Measurements from ENCODE around the gene TNPO3. TPM values are rescaled to one million over a fixed set of nuclear protein-coding genes. Genes with fewer than 3 reads are reported as not detected.

TNPO3 gene
- total and polyA plus RNA-seq, 10 of the 15 experiments (the other 5 are each of a cell fraction or from before 2014, with no cell fraction given), result 17.6 to 91.8 (median 65.9) TPM

DNA sequence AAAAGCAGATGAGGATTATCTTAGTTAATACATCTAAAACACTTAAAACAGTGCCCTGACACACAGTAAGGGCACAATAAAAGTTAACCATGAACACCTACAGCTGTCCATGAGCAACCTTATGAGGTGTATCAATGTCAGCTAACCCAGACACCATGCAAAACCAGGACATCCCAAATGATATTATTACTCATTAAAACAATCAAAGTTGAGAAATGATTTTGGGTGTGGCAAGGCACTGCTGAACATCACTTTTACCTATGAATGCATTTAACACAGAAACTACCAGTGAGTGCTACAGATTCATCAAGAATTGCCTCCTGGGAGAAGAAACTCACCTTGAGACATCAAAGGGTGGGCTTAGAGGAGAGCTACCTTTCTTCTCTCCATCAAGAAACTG, 98.9 kb downstream of the TNPO3 start:
- no peak for ATAC-seq
- H3K4me3 ChIP-seq, result no peak overlapping the region
- H3K9me3 ChIP-seq (replicated peaks; ENCODE audit: control insufficient read depth, insufficient read depth, low read length), result no peaks in the 10 kb centered on the region
- DNase-seq (ENCODE audit: low read depth, low spot score), result no peak
- peak overlapping the region; percentile 65; the same call in 1 of the 2 replicates for H3K27ac ChIP-seq (ENCODE audit: control insufficient read depth, insufficient read depth)
- ChIA-PET POLR2A (interaction anchor here (0.8 to 10.3 kb wide), 5 partner anchors 7 to 22 kb away, joined by 3 to 107 read pairs (median 8); no protein-coding TSS in a partner anchor), SMC1A (ENCODE audit: uncharacterized antibody, unreplicated experiment) (interaction anchor here (0.6 to 3.2 kb wide), 10 partner anchors 10 to 208 kb away, joined by 3 to 18 read pairs (median 4); partner anchors contain the start of gene IRF5), RAD21 (ENCODE audit: unreplicated experiment) (interaction anchor here (1.0 to 4.1 kb wide), 8 partner anchors 9 to 136 kb away, joined by 3 to 34 read pairs (median 4); no protein-coding TSS in a partner anchor), CTCF (interaction anchor here (1.4 to 3.9 kb wide), 4 partner anchors 13 to 133 kb away, joined by 4 to 23 read pairs (median 12); no protein-coding TSS in a partner anchor)
- BruUV-seq (replicated peaks), result no TSS peak
- no peak for FAIRE-seq
- intact Hi-C loops (cut with micrococcal nuclease; ENCODE audit: unreplicated experiment) (loop anchor here (5.0 kb wide), 1 partner anchor 136 kb away; no protein-coding TSS in a partner anchor), in situ Hi-C loops (cut with MboI) (no loop called here)
- H2AFZ ChIP-seq (ENCODE audit: control insufficient read depth, low read depth, low read length), result no peak overlapping the region
- H4K20me1 ChIP-seq (ENCODE audit: control insufficient read depth, insufficient read depth), result no peaks in the 10 kb centered on the region
- H3K4me2 ChIP-seq (ENCODE audit: control insufficient read depth, insufficient read depth), result no peak overlapping the region
- H3K79me2 ChIP-seq (ENCODE audit: control insufficient read depth, insufficient read depth, low read length), result no peaks in the 10 kb centered on the region
- TF ChIP-seq CREB1 (IDR thresholded peaks at IDR 0.05; ENCODE audit: low read depth), result no peak
- TF ChIP-seq, protein P1, sequence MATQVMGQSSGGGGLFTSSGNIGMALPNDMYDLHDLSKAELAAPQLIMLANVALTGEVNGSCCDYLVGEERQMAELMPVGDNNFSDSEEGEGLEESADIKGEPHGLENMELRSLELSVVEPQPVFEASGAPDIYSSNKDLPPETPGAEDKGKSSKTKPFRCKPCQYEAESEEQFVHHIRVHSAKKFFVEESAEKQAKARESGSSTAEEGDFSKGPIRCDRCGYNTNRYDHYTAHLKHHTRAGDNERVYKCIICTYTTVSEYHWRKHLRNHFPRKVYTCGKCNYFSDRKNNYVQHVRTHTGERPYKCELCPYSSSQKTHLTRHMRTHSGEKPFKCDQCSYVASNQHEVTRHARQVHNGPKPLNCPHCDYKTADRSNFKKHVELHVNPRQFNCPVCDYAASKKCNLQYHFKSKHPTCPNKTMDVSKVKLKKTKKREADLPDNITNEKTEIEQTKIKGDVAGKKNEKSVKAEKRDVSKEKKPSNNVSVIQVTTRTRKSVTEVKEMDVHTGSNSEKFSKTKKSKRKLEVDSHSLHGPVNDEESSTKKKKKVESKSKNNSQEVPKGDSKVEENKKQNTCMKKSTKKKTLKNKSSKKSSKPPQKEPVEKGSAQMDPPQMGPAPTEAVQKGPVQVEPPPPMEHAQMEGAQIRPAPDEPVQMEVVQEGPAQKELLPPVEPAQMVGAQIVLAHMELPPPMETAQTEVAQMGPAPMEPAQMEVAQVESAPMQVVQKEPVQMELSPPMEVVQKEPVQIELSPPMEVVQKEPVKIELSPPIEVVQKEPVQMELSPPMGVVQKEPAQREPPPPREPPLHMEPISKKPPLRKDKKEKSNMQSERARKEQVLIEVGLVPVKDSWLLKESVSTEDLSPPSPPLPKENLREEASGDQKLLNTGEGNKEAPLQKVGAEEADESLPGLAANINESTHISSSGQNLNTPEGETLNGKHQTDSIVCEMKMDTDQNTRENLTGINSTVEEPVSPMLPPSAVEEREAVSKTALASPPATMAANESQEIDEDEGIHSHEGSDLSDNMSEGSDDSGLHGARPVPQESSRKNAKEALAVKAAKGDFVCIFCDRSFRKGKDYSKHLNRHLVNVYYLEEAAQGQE (IDR thresholded peaks at IDR 0.05; ENCODE audit: low read depth, low read length), result no peak
- H3K9ac ChIP-seq (ENCODE audit: control insufficient read depth, insufficient read depth, low read length), result no peak overlapping the region
- H3K27me3 ChIP-seq (replicated peaks in 1 of 2; ENCODE audit: control insufficient read depth in 2 of 2, insufficient read depth in 2 of 2, low read length in 1 of 2), result no peaks in the 10 kb centered on the region
- H3K4me1 ChIP-seq (ENCODE audit: control insufficient read depth, insufficient read depth, low read length), result peaks cover 18% of the 10 kb centered on the region
- peaks cover 17 to 42% of the 10 kb centered on the region in 2 experiments for H3K36me3 ChIP-seq (ENCODE audit: control insufficient read depth in 2 of 2, insufficient read depth in 2 of 2, low read length in 1 of 2)
